GM12878 (cell line): ENCODE data around the gene S100A2. TPM values are rescaled to one million over a fixed set of nuclear protein-coding genes. Genes with fewer than 3 reads are reported as not detected.

Experiments
- BMI1 ChIP-seq: fragments of 450-650 bp; IDR thresholded peaks from 2 replicates; pipeline ENCODE4 v1.6.1; 2016; ENCODE audit warnings: mild to moderate bottlenecking, moderate library complexity, borderline replicate concordance
- GABPA ChIP-seq: IDR thresholded peaks from 2 replicates; pipeline ENCODE4 v1.6.1; 2014; ENCODE audit warnings: antibody characterized with exemption, low read depth, mild to moderate bottlenecking, inconsistent platforms
- NFXL1 ChIP-seq: fragments of 450-650 bp; IDR thresholded peaks from 2 replicates; pipeline ENCODE4 v1.6.1; 2017; ENCODE audit warnings: antibody characterized with exemption, mild to moderate bottlenecking, borderline replicate concordance
- NR2C1 ChIP-seq: fragments of 450-650 bp; IDR thresholded peaks from 2 replicates; pipeline ENCODE4 v1.6.1; 2017; ENCODE audit warnings: antibody characterized with exemption, mild to moderate bottlenecking, moderate library complexity
- PRDM15 ChIP-seq: fragments of 450-650 bp; formaldehyde crosslinking; IDR thresholded peaks from 2 replicates; pipeline ENCODE4 v1.4.0; 2020; ENCODE audit warnings: mild to moderate bottlenecking, moderate library complexity
- RUNX3 ChIP-seq: IDR thresholded peaks from 2 replicates; pipeline ENCODE4 v1.6.1; 2012; ENCODE audit warnings: low read length, inconsistent platforms
- SP1 ChIP-seq: IDR thresholded peaks from one replicate; pipeline ENCODE4 v1.6.1; 2011; ENCODE audit warnings: low read depth, low read length
- SUZ12 ChIP-seq: fragments of 200-600 bp; sonication (generic); IDR thresholded peaks from one replicate; pipeline ENCODE4 v1.6.1; 2018; ENCODE audit warnings: antibody characterized with exemption, mild to moderate bottlenecking; ENCODE audit not compliant: unreplicated experiment
- TCF7 ChIP-seq: IDR thresholded peaks from 2 replicates; pipeline ENCODE4 v1.6.1; 2014; ENCODE audit warnings: antibody characterized with exemption, borderline replicate concordance
- ZBTB33 ChIP-seq: fragments of 450-650 bp; IDR thresholded peaks from 2 replicates; pipeline ENCODE4 v1.6.1; 2017; ENCODE audit warnings: mild to moderate bottlenecking
- ZNF207 ChIP-seq: fragments of 450-650 bp; IDR thresholded peaks from 2 replicates; pipeline ENCODE4 v1.6.1; 2014; ENCODE audit warnings: antibody characterized with exemption, mild to moderate bottlenecking, borderline replicate concordance
- ZNF687 ChIP-seq: fragments of 450-650 bp; IDR thresholded peaks from 2 replicates; pipeline ENCODE4 v1.6.1; 2017; ENCODE audit warnings: mild to moderate bottlenecking, moderate library complexity
- polyA plus RNA-seq, 11 experiments: library from polyadenylated mRNA; depleted of rRNA in 4 of 11; unstranded in 6 of 11; stranded (reverse) in 5 of 11; fragments of >200 nt; fragmentation: Nextera tagmentation in 4 of 11; fragmentation: Illumina TruSeq in 1 of 11; extraction: Ambion mirVana in 4 of 11; extraction: Trizol in 1 of 11; gene quantifications; 1 replicate in 1 of 11; 2 replicates in 10 of 11; pipeline versions ENCODE4 v1.2.1 to v1.2.3, GENCODE V29; 2011 to 2016; ENCODE audit warnings: inconsistent platforms in 2 of 11, missing spikeins in 2 of 11, low read depth in 1 of 11
- total RNA-seq, 4 experiments: library from RNA; depleted of rRNA in 3 of 4; stranded (reverse); fragments of >200 nt in 3 of 4; fragmentation: Illumina TruSeq in 1 of 4; extraction: Trizol in 1 of 4; gene quantifications; 2 replicates each; pipeline versions ENCODE4 v1.2.1 to v1.2.3, GENCODE V29; 2013 to 2021
- TF ChIP-seq, protein P1 (sequence below): fragments of 150-350 bp; IDR thresholded peaks from 2 replicates; pipeline ENCODE4 v1.6.1; 2016; ENCODE audit warnings: low read depth, low read length

Gene S100A2
- total and polyA plus RNA-seq, 10 of the 15 experiments (the other 5 are each of a cell fraction or from before 2014, with no cell fraction given) = 0.11 to 1.5 (median 0.59) TPM; not detected in 2

- TF ChIP-seq PRDM15 (CRISPR knock-in tag) (no peak), ZNF687 (no peak), TCF7 (no peak), BMI1 (no peak), NR2C1 (no peak), RUNX3 (no peak; the same call in 1 of the 2 replicates), ZNF207 (no peak), SP1 (no peak), NFXL1 (no peak), ZBTB33 (no peak), SUZ12 (no peak), GABPA (no peak)
- TF ChIP-seq, protein P1, sequence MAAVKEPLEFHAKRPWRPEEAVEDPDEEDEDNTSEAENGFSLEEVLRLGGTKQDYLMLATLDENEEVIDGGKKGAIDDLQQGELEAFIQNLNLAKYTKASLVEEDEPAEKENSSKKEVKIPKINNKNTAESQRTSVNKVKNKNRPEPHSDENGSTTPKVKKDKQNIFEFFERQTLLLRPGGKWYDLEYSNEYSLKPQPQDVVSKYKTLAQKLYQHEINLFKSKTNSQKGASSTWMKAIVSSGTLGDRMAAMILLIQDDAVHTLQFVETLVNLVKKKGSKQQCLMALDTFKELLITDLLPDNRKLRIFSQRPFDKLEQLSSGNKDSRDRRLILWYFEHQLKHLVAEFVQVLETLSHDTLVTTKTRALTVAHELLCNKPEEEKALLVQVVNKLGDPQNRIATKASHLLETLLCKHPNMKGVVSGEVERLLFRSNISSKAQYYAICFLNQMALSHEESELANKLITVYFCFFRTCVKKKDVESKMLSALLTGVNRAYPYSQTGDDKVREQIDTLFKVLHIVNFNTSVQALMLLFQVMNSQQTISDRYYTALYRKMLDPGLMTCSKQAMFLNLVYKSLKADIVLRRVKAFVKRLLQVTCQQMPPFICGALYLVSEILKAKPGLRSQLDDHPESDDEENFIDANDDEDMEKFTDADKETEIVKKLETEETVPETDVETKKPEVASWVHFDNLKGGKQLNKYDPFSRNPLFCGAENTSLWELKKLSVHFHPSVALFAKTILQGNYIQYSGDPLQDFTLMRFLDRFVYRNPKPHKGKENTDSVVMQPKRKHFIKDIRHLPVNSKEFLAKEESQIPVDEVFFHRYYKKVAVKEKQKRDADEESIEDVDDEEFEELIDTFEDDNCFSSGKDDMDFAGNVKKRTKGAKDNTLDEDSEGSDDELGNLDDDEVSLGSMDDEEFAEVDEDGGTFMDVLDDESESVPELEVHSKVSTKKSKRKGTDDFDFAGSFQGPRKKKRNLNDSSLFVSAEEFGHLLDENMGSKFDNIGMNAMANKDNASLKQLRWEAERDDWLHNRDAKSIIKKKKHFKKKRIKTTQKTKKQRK = no peak
These were observed 6.9 kb upstream of the S100A2 start (continued) for GRCh38 chr1:153572569-153573015.
